HG03095 (cell line): ENCODE data around the gene C10orf143.
"Not testable (repeated sequence)": the region's sequence is repeated elsewhere in the genome, so short reads cannot be mapped to it uniquely, and the experiment has no call there.

ENCODE experiments used
- ATAC-seq: cut with Tn5 transposase; IDR thresholded peaks from one replicate; pipeline ENCODE4 v1.9.1; 2021; ENCODE audit warnings: moderate library complexity; ENCODE audit not compliant: unreplicated experiment

The C10orf143 gene

GRCh38 chr10:130110246-130111112, at the start of gene C10orf143:
Gene C10orf143 (minus strand): TSS chr10:130110830. CDS start chr10:130110772, 58 bp downstream.
- ATAC-seq = peak; percentile 84

- ATAC-seq = no peak
Measured at GRCh38 chr10:130159192-130159794, 48.7 kb upstream of the C10orf143 start.

- no peak for ATAC-seq
Measured at GRCh38 chr10:130146042-130146441, 35.4 kb upstream of the C10orf143 start.

GRCh38 chr10:130141878-130142277, 31.2 kb upstream of the C10orf143 start:
- peak; percentile 85 for ATAC-seq

- ATAC-seq = peak; percentile 32
Measured at GRCh38 chr10:130141460-130141859, 30.8 kb upstream of the C10orf143 start.

GRCh38 chr10:130141038-130141437, 30.4 kb upstream of the C10orf143 start:
- no peak for ATAC-seq

GRCh38 chr10:130140425-130140824, 29.8 kb upstream of the C10orf143 start:
- no peak for ATAC-seq

GRCh38 chr10:130138479-130138866, 27.8 kb upstream of the C10orf143 start:
- no peak for ATAC-seq

- ATAC-seq = no peak
Measured at GRCh38 chr10:130137659-130138478, 27.2 kb upstream of the C10orf143 start.

- no peak for ATAC-seq
Measured at GRCh38 chr10:130137090-130137448, 26.4 kb upstream of the C10orf143 start.

GRCh38 chr10:130136226-130137089, 25.8 kb upstream of the C10orf143 start, which contains the start of gene GLRX3:
Gene GLRX3 (plus strand): TSS chr10:130136391. CDS start chr10:130136421, 30 bp downstream.
- ATAC-seq = peak; percentile 75

- no peak for ATAC-seq
Measured at GRCh38 chr10:130135676-130136225, 25.1 kb upstream of the C10orf143 start.

- no peak for ATAC-seq
Measured at GRCh38 chr10:130128922-130129321, 18.3 kb upstream of the C10orf143 start.

- no peak for ATAC-seq
Measured at GRCh38 chr10:130128062-130128781, 17.6 kb upstream of the C10orf143 start.

GRCh38 chr10:130127364-130128061, 16.9 kb upstream of the C10orf143 start:
- peak; percentile 94 for ATAC-seq

- no peak for ATAC-seq
Measured at GRCh38 chr10:130121486-130122079, 11.0 kb upstream of the C10orf143 start.

GRCh38 chr10:130117535-130117934, 6.9 kb upstream of the C10orf143 start:
- not testable (repeated sequence) for ATAC-seq

GRCh38 chr10:130116942-130117341, 6.3 kb upstream of the C10orf143 start:
- not testable (repeated sequence) for ATAC-seq
